Measurements from ENCODE around the gene CLIC4. TPM values are rescaled to one million over a fixed set of nuclear protein-coding genes. Genes with fewer than 3 reads are reported as not detected.

Gene CLIC4
- total and polyA plus RNA-seq, 9 of the 15 experiments (the other 6 are each of a cell fraction or from before 2014, with no cell fraction given), result 16.0 to 67.5 (median 38.4) TPM

GRCh38 chr1:24726741-24727140, 18.5 kb upstream of the CLIC4 start (continued):
- no peak for TF ChIP-seq ZNF263 (CRISPR knock-in tag; IDR thresholded peaks at IDR 0.05; ENCODE audit: borderline replicate concordance)
- no peak for TF ChIP-seq FOXJ2 (tag; IDR thresholded peaks at IDR 0.05)
- no peak for TF ChIP-seq RBBP5 (IDR thresholded peaks at IDR 0.05; ENCODE audit: borderline replicate concordance, insufficient read depth, low read length, poor library complexity, severe bottlenecking)
- TF ChIP-seq PHF21A (IDR thresholded peaks at IDR 0.05; ENCODE audit: borderline replicate concordance, low read depth), result no peak
- TF ChIP-seq SMARCC2 (IDR thresholded peaks at IDR 0.05; ENCODE audit: low read depth), result no peak

GRCh38 chr1:24727501-24728216, 17.6 kb upstream of the CLIC4 start:
- Histone ChIP-seq H3K4me1 (replicated peaks in 1 of 2; ENCODE audit: control insufficient read depth in 2 of 2, insufficient read depth in 2 of 2, low read length in 2 of 2) (peaks cover 0 to 18% of the 10 kb centered on the region in 2 experiments; a peak in 3 of 5 replicates), H3K4me2 (ENCODE audit: insufficient read depth, low read length) (no peak overlapping the region), H3K4me3 (no peak overlapping the region), H3K36me3 (ENCODE audit: control insufficient read depth, insufficient read depth, low read length) (no peaks in the 10 kb centered on the region), H4K20me1 (replicated peaks; ENCODE audit: control insufficient read depth, insufficient read depth, low read length) (no peaks in the 10 kb centered on the region), H3K9me3 (replicated peaks; ENCODE audit: control insufficient read depth, insufficient read depth, low read depth, low read length) (no peaks in the 10 kb centered on the region), H3K27me3 (ENCODE audit: control insufficient read depth in 2 of 2, insufficient read depth in 2 of 2, low read length in 2 of 2) (no peaks in the 10 kb centered on the region), H3K27ac (ENCODE audit: extremely low read depth, low read depth, low read length) (no peak overlapping the region), H3K79me2 (ENCODE audit: control insufficient read depth, insufficient read depth, low read length) (no peaks in the 10 kb centered on the region), H3K9me1 (ENCODE audit: control insufficient read depth, insufficient read depth, low read length) (no peaks in the 10 kb centered on the region), H2AFZ (ENCODE audit: low read depth, low read length) (peak overlapping the region; percentile 49; the same call in 1 of the 2 replicates), H3K9ac (ENCODE audit: insufficient read depth in 1 of 2, low read depth in 2 of 2, low read length in 2 of 2) (peak overlapping the region in 1 of 2 experiments; percentile 42; a peak in 1 of 4 replicates)
- 27% methylated on average over 9 of the region's 9 CpGs for WGBS (ENCODE audit: insufficient coverage, low coverage, missing lambda C conversion rate)
- ATAC-seq (peak; percentile 64), DNase-seq (ENCODE audit: extremely low read depth in 1 of 4, low spot score in 3 of 4) (no peak), FAIRE-seq (no peak)
- ChIA-PET POLR2A (interaction anchor here (0.9 to 1.1 kb wide), 2 partner anchors 9 to 13 kb away, joined by 3 to 4 read pairs; no protein-coding TSS in a partner anchor), CTCF (ENCODE audit: low intra/inter-chr PET ratio) (no interaction called here)
- intact Hi-C loops (cut with micrococcal nuclease) (no loop called here), in situ Hi-C loops (cut with MboI) (no loop called here)
- no TSS peak for BruUV-seq (replicated peaks)
- TF ChIP-seq NFATC3 (IDR thresholded peaks at IDR 0.05) (no peak), CTBP1 (IDR thresholded peaks at IDR 0.05; ENCODE audit: borderline replicate concordance) (peak; percentile 51), HMG20B (CRISPR knock-in tag; IDR thresholded peaks at IDR 0.05) (no peak), MEF2D (tag; conservative IDR thresholded peaks at IDR 0.05; ENCODE audit: low read depth) (0 out of 2 replicates have a peak, but pooled peaks have one; percentile 26), KDM1A (IDR thresholded peaks at IDR 0.05) (no peak), GTF2E2 (tag; IDR thresholded peaks at IDR 0.05) (no peak), ATF3 (IDR thresholded peaks at IDR 0.05) (peak; percentile 72; the same call in 1 of the 2 replicates), ATF3 (CRISPR knock-in tag; conservative IDR thresholded peaks at IDR 0.05) (no peak), MAFK (IDR thresholded peaks at IDR 0.05; ENCODE audit: low read length) (no peak), RERE (CRISPR knock-in tag; IDR thresholded peaks at IDR 0.05; ENCODE audit: borderline replicate concordance) (no peak)

All from K562 (cell line).